Measurements from ENCODE around the gene PHLPP1.

DNA sequence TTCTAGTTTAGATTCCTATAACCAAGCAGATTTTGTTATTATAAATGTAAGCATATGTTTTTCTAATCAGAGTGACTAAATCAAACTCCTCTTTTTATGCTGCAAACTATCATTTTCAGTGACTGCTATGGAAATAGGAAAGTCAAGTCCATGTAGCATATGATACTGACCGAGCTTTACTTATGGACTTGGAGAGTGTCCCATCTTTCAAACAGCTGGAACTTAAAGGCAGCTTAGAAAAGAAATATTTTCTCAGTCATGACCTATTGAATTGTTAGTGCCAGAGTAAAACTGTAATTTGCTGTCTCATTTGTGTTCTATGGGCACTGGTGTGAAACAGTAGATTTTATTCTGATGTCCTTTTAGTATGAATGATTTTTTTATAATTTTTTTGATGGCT is 76.7 kb downstream of the PHLPP1 start:
- TF ChIP-seq, protein P1, sequence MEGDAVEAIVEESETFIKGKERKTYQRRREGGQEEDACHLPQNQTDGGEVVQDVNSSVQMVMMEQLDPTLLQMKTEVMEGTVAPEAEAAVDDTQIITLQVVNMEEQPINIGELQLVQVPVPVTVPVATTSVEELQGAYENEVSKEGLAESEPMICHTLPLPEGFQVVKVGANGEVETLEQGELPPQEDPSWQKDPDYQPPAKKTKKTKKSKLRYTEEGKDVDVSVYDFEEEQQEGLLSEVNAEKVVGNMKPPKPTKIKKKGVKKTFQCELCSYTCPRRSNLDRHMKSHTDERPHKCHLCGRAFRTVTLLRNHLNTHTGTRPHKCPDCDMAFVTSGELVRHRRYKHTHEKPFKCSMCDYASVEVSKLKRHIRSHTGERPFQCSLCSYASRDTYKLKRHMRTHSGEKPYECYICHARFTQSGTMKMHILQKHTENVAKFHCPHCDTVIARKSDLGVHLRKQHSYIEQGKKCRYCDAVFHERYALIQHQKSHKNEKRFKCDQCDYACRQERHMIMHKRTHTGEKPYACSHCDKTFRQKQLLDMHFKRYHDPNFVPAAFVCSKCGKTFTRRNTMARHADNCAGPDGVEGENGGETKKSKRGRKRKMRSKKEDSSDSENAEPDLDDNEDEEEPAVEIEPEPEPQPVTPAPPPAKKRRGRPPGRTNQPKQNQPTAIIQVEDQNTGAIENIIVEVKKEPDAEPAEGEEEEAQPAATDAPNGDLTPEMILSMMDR (IDR thresholded peaks at IDR 0.05) = no peak
- no peak for TF ChIP-seq EP300 (IDR thresholded peaks at IDR 0.05; ENCODE audit: low read depth)
